H1 (cell line): Measurements from ENCODE around the gene LPCAT3. TPM values are rescaled to one million over a fixed set of nuclear protein-coding genes. Genes with fewer than 3 reads are reported as not detected.

Experiments
- CTCF ChIA-PET: fragments of 300-600 bp; sonication (Branson Sonifier 250); formaldehyde crosslinking; loops from one replicate; lab custom pipeline; 2021; ENCODE audit not compliant: partially characterized antibody; lab: Charles Lee
- POLR2A ChIA-PET: fragments of 300-600 bp; sonication (Branson Sonifier 250); formaldehyde crosslinking; loops from one replicate; lab custom pipeline; 2021; ENCODE audit warnings: inconsistent platforms; ENCODE audit not compliant: partially characterized antibody; lab: Charles Lee
- DNase-seq, 2 experiments: peaks; one replicate each; pipeline versions ENCODE4 v3.0.0 to v3.0.0-alpha.2; 2010 to 2022; ENCODE audit warnings: low spot score in 2 of 2, low read depth in 1 of 2, mixed read lengths in 1 of 2
- FAIRE-seq: peaks from 2 replicates; lab custom pipeline; 2011; peaks lifted over from hg19 to GRCh38; lab: Jason Lieb, UNC
- H2AFZ ChIP-seq: 2 replicates; pipeline ENCODE4 v1.8.1; 2012; ENCODE audit warnings: low read length, inconsistent platforms
- H2AK5ac ChIP-seq: 2 replicates; pipeline ENCODE4 v1.6.1; 2013; ENCODE audit warnings: low read depth, low read length
- H2BK120ac ChIP-seq: replicated peaks from 2 replicates; pipeline ENCODE3; 2013; ENCODE audit warnings: low read depth, low read length, inconsistent platforms
- H2BK12ac ChIP-seq: 2 replicates; pipeline ENCODE4 v1.6.1; 2013; ENCODE audit warnings: low read depth, low read length
- H2BK15ac ChIP-seq: 2 replicates; pipeline ENCODE4 v1.6.1; 2013; ENCODE audit warnings: low read length
- H2BK20ac ChIP-seq: 2 replicates; pipeline ENCODE4 v1.6.1; 2013; ENCODE audit warnings: low read length
- H2BK5ac ChIP-seq: 2 replicates; pipeline ENCODE4 v1.6.1; 2013; ENCODE audit warnings: low read depth, low read length
- H3K14ac ChIP-seq: 2 replicates; pipeline ENCODE4 v1.6.1; 2013; ENCODE audit warnings: inconsistent platforms; ENCODE audit not compliant: insufficient read length
- H3K18ac ChIP-seq: 2 replicates; pipeline ENCODE4 v1.6.1; 2013; ENCODE audit warnings: low read length; ENCODE audit errors: extremely low read depth
- H3K23ac ChIP-seq: 2 replicates; pipeline ENCODE4 v1.6.1; 2013; ENCODE audit warnings: inconsistent platforms; ENCODE audit not compliant: insufficient read length
- H3K23me2 ChIP-seq: 2 replicates; pipeline ENCODE4 v1.6.1; 2013; ENCODE audit warnings: low read depth, low read length
- H3K27ac ChIP-seq: 2 replicates; pipeline ENCODE4 v1.6.1; 2011; ENCODE audit warnings: low read depth, low read length, inconsistent platforms
- H3K27me3 ChIP-seq, 4 experiments: replicated peaks in 1 of 4; 1 replicate in 1 of 4; 2 replicates in 3 of 4; pipeline versions ENCODE4 v1.6.1 to v1.8.1; 2011 to 2013; ENCODE audit warnings: low read length in 3 of 4, mild to moderate bottlenecking in 3 of 4, inconsistent platforms in 2 of 4, mixed read lengths in 2 of 4, moderate library complexity in 1 of 4; ENCODE audit not compliant: control insufficient read depth in 3 of 4, insufficient read depth in 3 of 4; ENCODE audit errors: extremely low read depth in 1 of 4
- H3K36me3 ChIP-seq, 4 experiments: 2 replicates each; pipeline versions ENCODE4 v1.6.1 to v1.8.1; 2011 to 2013; ENCODE audit warnings: mild to moderate bottlenecking in 4 of 4, low read length in 3 of 4, moderate library complexity in 2 of 4, control low read depth in 1 of 4, inconsistent platforms in 1 of 4; ENCODE audit not compliant: insufficient read depth in 4 of 4, control insufficient read depth in 2 of 4
- H3K4ac ChIP-seq: replicated peaks from 2 replicates; pipeline ENCODE3; 2013; ENCODE audit warnings: low read length, low read depth, mixed read lengths, inconsistent platforms; ENCODE audit not compliant: insufficient read length
- H3K4me1 ChIP-seq, 4 experiments: replicated peaks in 1 of 4; 1 replicate in 1 of 4; 2 replicates in 3 of 4; pipeline versions ENCODE4 v1.6.1 to v1.8.1; 2011 to 2013; ENCODE audit warnings: low read length in 3 of 4, inconsistent platforms in 2 of 4, mixed read lengths in 1 of 4; ENCODE audit not compliant: insufficient read depth in 4 of 4, control insufficient read depth in 3 of 4
- H3K4me2 ChIP-seq, 2 experiments: 2 replicates each; pipeline versions ENCODE4 v1.6.1 to v1.8.1; 2011 to 2013; ENCODE audit warnings: low read depth in 2 of 2, low read length in 2 of 2, control low read depth in 1 of 2, inconsistent platforms in 1 of 2, mild to moderate bottlenecking in 1 of 2; ENCODE audit not compliant: insufficient read depth in 1 of 2
- H3K4me3 ChIP-seq, 4 experiments: fragments of 200-600, 300-600 bp in 1 of 4; sonication (generic), shearing (Covaris generic), sonication (Bioruptor Twin) in 1 of 4; 2 replicates each; pipeline versions ENCODE4 v1.5.1 to v1.8.1; 2011 to 2016; ENCODE audit warnings: low read length in 4 of 4, low read depth in 3 of 4, control low read depth in 2 of 4, inconsistent platforms in 2 of 4, mild to moderate bottlenecking in 2 of 4, mixed read lengths in 1 of 4, moderate library complexity in 1 of 4; ENCODE audit not compliant: insufficient read depth in 2 of 4; ENCODE audit errors: extremely low read depth in 1 of 4
- H3K56ac ChIP-seq: replicated peaks from 2 replicates; pipeline ENCODE3; 2013; ENCODE audit warnings: low read depth, mild to moderate bottlenecking, mixed read lengths, low read length, inconsistent platforms; ENCODE audit not compliant: insufficient read length
- H3K79me1 ChIP-seq: 2 replicates; pipeline ENCODE4 v1.6.1; 2013; ENCODE audit warnings: low read depth, low read length, control low read depth
- H3K79me2 ChIP-seq, 2 experiments: 2 replicates each; pipeline versions ENCODE4 v1.6.1 to v1.8.1; 2012 to 2013; ENCODE audit warnings: low read length in 2 of 2, mild to moderate bottlenecking in 2 of 2, inconsistent platforms in 1 of 2; ENCODE audit not compliant: insufficient read depth in 2 of 2, control insufficient read depth in 1 of 2
- H3K9ac ChIP-seq, 4 experiments: replicated peaks in 1 of 4; 1 replicate in 1 of 4; 2 replicates in 3 of 4; pipeline versions ENCODE4 v1.6.1 to v1.8.1; 2011 to 2013; ENCODE audit warnings: low read depth in 3 of 4, low read length in 3 of 4, control low read depth in 2 of 4, mild to moderate bottlenecking in 2 of 4, moderate library complexity in 2 of 4, inconsistent platforms in 1 of 4; ENCODE audit errors: extremely low read depth in 1 of 4
- H3K9me3 ChIP-seq, 2 experiments: 2 replicates each; pipeline versions ENCODE4 v1.6.1 to v1.8.1; 2012 to 2013; ENCODE audit warnings: mild to moderate bottlenecking in 2 of 2, moderate library complexity in 2 of 2, control low read depth in 1 of 2, inconsistent platforms in 1 of 2, low read depth in 1 of 2, low read length in 1 of 2, mixed read lengths in 1 of 2; ENCODE audit not compliant: insufficient read depth in 2 of 2
- H4K20me1 ChIP-seq, 2 experiments: replicated peaks in 1 of 2; 2 replicates each; pipeline versions ENCODE3 to v1.8.1; 2011 to 2013; ENCODE audit warnings: inconsistent platforms in 2 of 2, low read length in 2 of 2, mild to moderate bottlenecking in 1 of 2; ENCODE audit not compliant: insufficient read depth in 2 of 2, control insufficient read depth in 1 of 2
- H4K5ac ChIP-seq: 2 replicates; pipeline ENCODE4 v1.6.1; 2013; ENCODE audit warnings: low read length, low read depth, mixed read lengths, inconsistent platforms; ENCODE audit not compliant: insufficient read length
- H4K8ac ChIP-seq: 2 replicates; pipeline ENCODE4 v1.8.0; 2013; ENCODE audit warnings: mild to moderate bottlenecking, moderate library complexity, low read length, inconsistent platforms; ENCODE audit not compliant: insufficient read depth; ENCODE audit errors: extremely low read depth
- H4K91ac ChIP-seq: replicated peaks from 2 replicates; pipeline ENCODE3; 2013; ENCODE audit warnings: low read length, mixed read lengths, inconsistent platforms; ENCODE audit not compliant: insufficient read length
- ATF3 ChIP-seq: IDR thresholded peaks from 2 replicates; pipeline ENCODE4 v1.6.1; 2011; ENCODE audit warnings: low read depth, mild to moderate bottlenecking, low read length; ENCODE audit not compliant: insufficient read depth
- BCL11A ChIP-seq, 2 experiments: IDR thresholded peaks; one replicate each; pipeline ENCODE4 v1.6.1; 2011; ENCODE audit warnings: low read depth in 2 of 2, low read length in 2 of 2, mild to moderate bottlenecking in 2 of 2
- CHD1 ChIP-seq: IDR thresholded peaks from 2 replicates; pipeline ENCODE4 v1.6.1; 2012; ENCODE audit warnings: low read depth, low read length, improper control_type of control experiment
- HDAC2 ChIP-seq, 2 experiments: fragments of 300-600 bp in 1 of 2; sonication (generic) in 1 of 2; IDR thresholded peaks; 2 replicates each; pipeline ENCODE4 v1.6.1; 2011 to 2012; ENCODE audit warnings: low read depth in 2 of 2, low read length in 2 of 2, mild to moderate bottlenecking in 2 of 2, moderate library complexity in 2 of 2, borderline replicate concordance in 1 of 2, inconsistent platforms in 1 of 2
- MAX ChIP-seq: IDR thresholded peaks from 2 replicates; pipeline ENCODE4 v1.6.1; 2012; ENCODE audit warnings: inconsistent platforms
- SIX5 ChIP-seq: IDR thresholded peaks from 2 replicates; pipeline ENCODE4 v1.6.1; 2011; ENCODE audit warnings: mild to moderate bottlenecking, low read depth, low read length
- TAF1 ChIP-seq: IDR thresholded peaks from 2 replicates; pipeline ENCODE4 v1.6.1; 2011; ENCODE audit warnings: mild to moderate bottlenecking, low read depth, low read length
- WGBS, 2 experiments: shearing (Covaris generic) in 1 of 2; methylation state at CpG; one replicate each; pipeline versions ENCODE4 v1.1.6 to v1.1.7; 2013 to 2015; ENCODE audit warnings: low lambda C conversion rate in 2 of 2, mixed read lengths in 2 of 2, inconsistent platforms in 1 of 2, low coverage in 1 of 2, missing lambda C conversion rate in 1 of 2; ENCODE audit not compliant: insufficient replicate concordance in 2 of 2, insufficient coverage in 1 of 2, insufficient read length in 1 of 2; ENCODE audit errors: extremely low coverage in 1 of 2, missing lambda C conversion rate in 1 of 2; 5-methylcytosine and 5-hydroxymethylcytosine counted together
- polyA plus RNA-seq, 7 experiments: library from polyadenylated mRNA; depleted of rRNA in 3 of 7; stranded (reverse) in 5 of 7; unstranded in 2 of 7; fragments of >200 nt in 5 of 7; fragments of 200-250 nt in 2 of 7; gene quantifications; 1 replicate in 5 of 7; 2 replicates in 1 of 7; 4 replicates in 1 of 7; pipeline versions ENCODE4 v1.2.1 to v1.2.3, GENCODE V29; 2011 to 2013; ENCODE audit warnings: missing spikeins in 2 of 7, mixed read lengths in 2 of 7
- total RNA-seq: library from RNA; stranded (reverse); fragmentation: NEBNext Ultra II Directional; extraction: Animal tissue kit (Norgen Biotek cat#: 25700); gene quantifications from 2 replicates; pipeline ENCODE4 v1.2.1, GENCODE V29; 2021

Gene LPCAT3
- total and polyA plus RNA-seq, 2 of the 8 experiments (the other 6 are each of a cell fraction or from before 2014, with no cell fraction given) = 55.8 to 70.4 TPM

GRCh38 chr12:6936194-6936635 lies 82.1 kb downstream of the LPCAT3 start:
- Histone ChIP-seq H2AK5ac (no peak overlapping the region), H3K9me3 (no peaks in the 10 kb centered on the region), H2BK20ac (no peak overlapping the region), H3K36me3 (peaks cover 10 to 49% (median 28%) of the 10 kb centered on the region in 4 experiments), H2BK15ac (no peak overlapping the region), H3K23ac (no peak overlapping the region), H3K27ac (no peak overlapping the region), H4K8ac (no peak overlapping the region), H3K9ac (no peak overlapping the region), H3K4me3 (no peak overlapping the region), H4K5ac (no peak overlapping the region), H3K79me2 (peaks cover 0 to 12% of the 10 kb centered on the region in 2 experiments; a peak in 2 of 4 replicates)
- no peak for DNase-seq
- FAIRE-seq = no peak
- CTCF ChIA-PET = interaction anchor here (0.6 to 20.2 kb wide), 8 partner anchors 9 to 383 kb away, joined by 3 to 253 read pairs (median 3); partner anchors contain the start of genes ATN1, SPSB2 and TPI1
- no peak for TF ChIP-seq TAF1
- no peak for TF ChIP-seq SIX5
- no peak for TF ChIP-seq ATF3
- no peak for TF ChIP-seq MAX
- TF ChIP-seq HDAC2 (IDR thresholded peaks at IDR 0.05; ENCODE audit: borderline replicate concordance in 1 of 2, low read depth in 2 of 2, low read length in 2 of 2) = no peak
- no peak for TF ChIP-seq BCL11A (IDR thresholded peaks at IDR 0.05; ENCODE audit: low read depth in 2 of 2, low read length in 2 of 2)
- no peak for TF ChIP-seq CHD1
- TF ChIP-seq, all 59 proteins: peak for 0
- H3K4me2 ChIP-seq = no peak overlapping the region
- H2BK5ac ChIP-seq = 0 out of 2 replicates have a peak overlapping the region, but pooled peaks have one; percentile 66
- H3K14ac ChIP-seq = no peak overlapping the region
- H3K4ac ChIP-seq = no peak overlapping the region
- POLR2A ChIA-PET = interaction anchor here (0.6 to 44.0 kb wide), 10 partner anchors 6 to 324 kb away, joined by 3 to 1596 read pairs (median 5); partner anchors contain the start of genes ATN1, C12orf57, EMG1 and ENO2
- no peak overlapping the region for H3K18ac ChIP-seq
- no peak overlapping the region for H2AFZ ChIP-seq
- no peak overlapping the region for H3K56ac ChIP-seq
- H3K79me1 ChIP-seq = peaks cover 12% of the 10 kb centered on the region
- 90% methylated on average over 3 of the region's 3 CpGs; no CpG with 5 or more reads in 1 of the 2 experiments for WGBS, 2 experiments
- H3K23me2 ChIP-seq = peaks cover 4% of the 10 kb centered on the region; the same call in 1 of the 2 replicates
- no peak overlapping the region for H2BK12ac ChIP-seq
- peaks cover 0 to 13% (median 5%) of the 10 kb centered on the region in 4 experiments; a peak in 5 of 7 replicates for H3K4me1 ChIP-seq
- no peak overlapping the region for H4K91ac ChIP-seq
- no peak overlapping the region for H2BK120ac ChIP-seq
- H4K20me1 ChIP-seq = peaks cover 13 to 15% of the 10 kb centered on the region in 2 experiments
- H3K27me3 ChIP-seq = no peaks in the 10 kb centered on the region
